NCI-H510A (cell line): ENCODE results near the gene ABHD6.
"Not testable (repeated sequence)": the region's sequence is repeated elsewhere in the genome, so short reads cannot be mapped to it uniquely, and the experiment has no call there.

Experiments
- DNase-seq: peaks from one replicate; lab custom pipeline; 2025; lab: John Stamatoyannopoulos, UW

ABHD6 gene, protein sequence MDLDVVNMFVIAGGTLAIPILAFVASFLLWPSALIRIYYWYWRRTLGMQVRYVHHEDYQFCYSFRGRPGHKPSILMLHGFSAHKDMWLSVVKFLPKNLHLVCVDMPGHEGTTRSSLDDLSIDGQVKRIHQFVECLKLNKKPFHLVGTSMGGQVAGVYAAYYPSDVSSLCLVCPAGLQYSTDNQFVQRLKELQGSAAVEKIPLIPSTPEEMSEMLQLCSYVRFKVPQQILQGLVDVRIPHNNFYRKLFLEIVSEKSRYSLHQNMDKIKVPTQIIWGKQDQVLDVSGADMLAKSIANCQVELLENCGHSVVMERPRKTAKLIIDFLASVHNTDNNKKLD

DNA sequence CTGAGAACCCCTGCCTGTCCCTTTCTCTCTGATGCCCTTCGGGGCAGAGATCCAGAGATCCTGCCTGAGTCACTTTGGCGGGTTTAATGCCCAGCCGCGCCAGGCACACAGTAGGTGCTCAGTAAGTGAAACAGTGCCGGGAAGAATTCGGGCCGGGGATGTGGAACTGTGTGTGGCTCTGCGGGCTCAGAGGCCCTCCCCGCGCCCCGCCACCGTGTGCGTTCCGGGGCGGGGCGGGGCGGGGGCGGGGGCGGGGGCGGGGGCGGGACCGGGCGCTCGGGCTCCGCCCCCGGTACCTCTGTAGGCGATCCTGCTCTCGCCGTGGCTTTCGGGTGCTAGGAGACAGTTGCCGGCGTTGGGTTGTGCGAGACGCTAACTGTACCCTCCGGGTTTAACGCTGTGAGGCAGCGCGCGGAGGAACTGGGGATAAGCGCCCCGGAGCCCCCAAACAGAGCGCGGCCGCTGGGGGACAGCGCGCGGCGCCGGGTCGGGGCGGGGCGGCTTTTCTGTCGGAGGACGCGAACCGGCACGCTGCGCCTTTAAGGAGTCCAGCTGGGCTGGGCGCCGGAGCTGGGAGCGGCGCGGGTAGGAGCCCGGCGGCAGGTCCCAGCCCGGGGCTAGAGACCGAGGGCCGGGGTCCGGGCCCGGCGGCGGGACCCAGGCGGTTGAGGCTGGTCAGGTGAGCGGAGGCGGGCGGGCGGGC, at the start of gene ABHD6:
Gene ABHD6 (plus strand): TSS at position 555 of the 703 bp plus-strand sequence. CDS start 18,795 bp downstream, outside the sequence.
- no peak for DNase-seq

DNA sequence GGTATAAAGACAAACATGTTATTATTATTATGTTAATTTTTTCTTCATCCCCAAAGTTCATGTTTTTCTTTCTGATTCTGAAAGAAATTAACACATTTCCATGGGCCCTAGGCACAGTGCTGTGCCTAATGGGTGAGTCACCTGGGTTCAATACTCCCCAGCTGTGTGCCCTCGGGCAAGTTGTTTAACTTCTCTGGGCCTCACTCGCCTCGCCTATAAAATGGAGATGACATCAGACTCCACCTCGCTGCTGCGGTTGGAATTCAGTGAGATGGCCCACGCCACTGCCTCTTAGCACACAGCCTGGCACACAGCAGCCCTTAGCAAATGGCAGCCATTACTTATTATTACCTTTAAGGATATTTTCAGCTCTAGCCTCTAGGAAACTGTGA, 49.4 kb upstream of the ABHD6 start:
- DNase-seq: no peak

DNA sequence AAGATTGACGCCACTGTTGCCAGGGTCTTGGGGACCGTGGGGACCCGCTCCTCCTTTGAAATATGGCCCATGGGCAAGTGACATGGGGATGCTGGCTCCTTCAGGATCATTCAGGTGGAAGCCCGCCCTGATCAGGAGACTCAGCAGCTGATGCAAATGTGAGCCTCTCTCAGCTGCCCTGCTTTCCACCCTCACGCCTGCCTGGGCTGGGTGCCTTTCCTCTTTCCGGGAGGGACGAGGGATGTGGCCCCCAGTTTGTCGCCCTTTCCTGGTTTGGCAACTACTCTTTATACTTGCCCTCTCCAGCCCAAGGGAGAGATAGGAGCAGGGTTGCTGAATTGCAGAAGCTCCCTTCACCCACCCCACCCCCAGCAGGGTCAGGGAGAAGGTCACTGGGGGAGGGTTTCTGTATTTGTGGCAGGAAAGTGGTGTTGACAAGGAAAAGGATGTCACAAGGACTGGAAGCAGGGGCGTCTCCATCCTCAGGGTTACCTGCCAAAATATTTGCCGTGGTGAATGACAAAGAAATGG, 48.6 kb upstream of the ABHD6 start:
- DNase-seq: no peak

DNA sequence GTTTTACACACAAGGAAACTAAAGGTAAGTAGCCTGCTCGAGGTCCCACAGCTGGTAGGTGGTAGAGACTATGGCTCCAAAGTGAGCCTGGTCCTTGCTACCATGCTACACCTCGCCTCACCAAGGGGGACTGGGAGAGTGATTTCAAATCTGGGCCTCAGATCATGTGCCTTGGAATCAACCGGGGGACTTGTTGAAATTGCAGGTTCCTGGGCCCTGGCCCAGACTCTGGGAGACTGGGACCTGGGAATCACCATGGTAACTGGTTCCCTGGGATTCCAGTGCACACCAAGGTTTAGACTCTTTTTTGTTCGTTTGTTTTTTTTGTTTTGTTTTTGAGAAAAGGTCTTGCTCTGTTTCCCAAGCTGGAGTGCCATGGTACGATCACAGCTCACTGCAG, 47.9 kb upstream of the ABHD6 start:
- no peak for DNase-seq

DNA sequence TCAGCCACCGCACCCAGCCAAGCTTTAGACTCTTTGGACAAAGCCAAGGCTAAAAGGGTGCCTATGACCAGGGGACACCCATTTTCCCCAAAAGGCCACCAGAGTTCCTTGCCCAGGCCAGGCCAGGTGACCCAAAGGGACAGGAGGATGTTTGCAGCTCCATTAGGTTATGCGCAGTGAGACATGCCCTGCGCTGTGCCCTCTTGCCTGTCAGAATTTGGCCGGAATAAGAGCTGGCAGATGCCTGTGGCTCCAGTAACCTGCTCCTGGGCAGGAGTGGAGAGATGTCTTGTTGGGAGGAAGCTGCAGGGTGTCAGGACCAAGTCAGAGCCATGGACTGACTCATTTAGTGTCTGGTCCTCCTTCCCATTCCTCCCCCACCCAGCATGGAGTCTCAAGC, 47.3 kb upstream of the ABHD6 start:
- no peak for DNase-seq

DNA sequence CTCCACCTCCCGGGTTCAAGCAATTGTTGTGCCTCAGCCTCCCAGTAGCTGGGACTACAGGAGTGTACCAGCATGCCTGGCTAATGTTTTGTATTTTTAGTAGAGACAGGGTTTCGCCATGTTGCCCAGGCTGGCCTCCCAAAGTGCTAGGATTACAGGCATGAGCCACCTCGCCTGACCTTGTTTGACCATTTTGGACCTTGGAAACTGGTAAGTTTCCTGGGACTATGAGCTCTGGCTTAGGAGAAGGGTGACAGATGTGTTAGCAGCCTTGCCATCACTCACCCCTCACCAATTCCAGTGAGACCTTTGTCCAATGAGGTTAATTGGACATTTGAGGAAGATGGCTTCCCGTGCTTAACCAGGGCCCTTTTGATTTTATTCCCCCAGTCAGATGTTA, 46.7 kb upstream of the ABHD6 start:
- DNase-seq: no peak

DNA sequence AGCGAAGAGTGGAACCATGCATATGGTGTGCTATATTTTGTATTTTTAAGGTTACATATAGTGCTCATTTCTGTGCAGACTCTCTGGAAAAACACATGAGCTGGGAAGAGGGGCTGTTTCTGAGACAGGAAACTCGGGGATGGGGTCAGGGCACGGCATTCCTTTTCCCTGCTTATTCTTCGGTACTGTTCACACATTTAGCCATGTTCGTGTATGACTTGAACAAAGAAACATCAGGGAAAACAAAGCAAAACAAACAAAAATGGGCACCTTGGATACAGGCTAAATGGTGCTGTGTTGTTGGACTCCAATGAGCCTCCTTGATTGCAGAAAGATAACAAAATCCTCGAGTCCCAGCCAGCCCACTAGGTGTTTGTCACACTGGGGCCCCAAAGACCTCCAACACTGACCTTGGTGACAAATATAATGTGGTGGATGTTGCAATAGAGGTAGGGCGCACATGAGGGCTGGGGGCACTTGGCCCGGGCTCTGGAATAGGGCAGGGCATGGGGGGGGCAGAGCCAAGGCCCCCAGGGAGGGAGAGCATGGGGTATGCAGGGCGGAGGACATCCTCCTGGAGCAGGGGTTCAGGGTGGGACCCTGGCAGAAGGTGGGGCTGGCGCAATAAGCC, 46.1 kb upstream of the ABHD6 start:
- no peak for DNase-seq

DNA sequence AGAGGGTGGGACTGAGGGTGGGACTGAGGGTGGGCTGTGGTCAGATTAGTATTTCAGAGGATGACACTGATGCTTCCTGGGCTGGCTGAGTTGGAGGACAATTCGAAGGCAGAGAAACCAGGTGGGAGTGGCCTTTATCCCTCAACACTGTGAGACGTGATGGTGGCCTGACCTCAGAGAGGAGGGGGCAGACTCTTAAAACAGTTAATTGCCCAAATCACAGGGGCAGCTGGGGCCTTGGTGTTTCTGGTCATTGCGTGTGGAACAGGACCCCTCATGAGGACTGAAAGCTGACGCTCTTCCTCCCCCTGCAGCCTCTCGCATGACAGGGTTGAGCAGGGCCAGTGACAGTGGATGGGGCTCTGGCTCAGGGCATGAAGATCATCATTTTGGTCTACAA, 45.5 kb upstream of the ABHD6 start:
- DNase-seq: no peak

DNA sequence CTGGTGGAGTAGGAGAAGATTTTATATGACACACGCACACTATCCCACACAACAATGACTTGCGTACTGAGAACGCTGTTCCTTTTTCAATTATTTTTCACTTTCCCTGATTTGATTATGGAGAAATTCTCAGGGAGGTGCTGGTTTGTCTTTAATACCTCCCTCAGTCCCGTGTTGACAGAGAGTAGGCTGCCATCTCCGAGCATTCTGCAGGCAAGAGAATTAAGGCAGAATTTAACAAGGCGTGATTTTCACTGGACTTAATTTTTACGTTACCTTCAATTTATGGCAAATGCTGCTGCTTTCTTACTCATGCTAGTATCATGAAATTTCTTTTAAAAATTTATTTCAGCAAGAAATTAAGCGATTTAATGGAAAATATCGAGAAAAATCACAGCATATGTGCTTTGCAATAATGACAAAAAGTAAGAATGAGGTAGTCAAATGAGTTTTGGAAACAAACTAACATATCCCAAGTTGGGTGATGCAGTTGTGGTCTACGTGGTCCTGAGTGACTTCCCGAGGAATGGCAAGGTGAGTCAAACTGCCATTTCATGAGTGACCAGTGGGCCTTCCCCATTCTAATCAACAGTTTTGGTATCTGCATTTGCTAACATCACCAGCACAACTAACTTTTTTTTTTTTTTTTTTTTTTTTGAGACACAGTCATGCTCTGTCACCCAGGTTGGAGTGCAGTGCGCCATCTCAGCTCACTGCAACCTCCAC, 43.7 kb upstream of the ABHD6 start:
- no peak for DNase-seq

DNA sequence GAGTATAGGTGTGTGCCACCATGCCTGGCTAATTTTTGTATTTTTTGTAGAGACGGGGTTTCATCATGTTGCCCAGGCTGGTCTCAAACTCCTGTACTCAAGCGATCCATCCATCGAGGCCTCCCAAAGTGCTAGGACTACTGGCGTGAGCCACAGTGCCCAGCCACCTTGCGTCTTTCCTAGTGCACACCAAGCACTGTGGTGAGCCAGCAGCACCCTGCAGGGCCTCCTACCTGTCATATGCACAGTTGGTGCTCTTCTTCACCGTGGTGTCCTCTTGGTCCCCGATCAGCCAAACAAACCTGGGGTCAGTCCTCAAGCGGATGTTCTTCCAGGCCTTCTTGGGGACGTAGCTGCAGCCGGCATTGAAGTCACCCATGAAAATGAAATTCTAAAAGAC, 40.0 kb upstream of the ABHD6 start:
- DNase-seq: no peak

DNA sequence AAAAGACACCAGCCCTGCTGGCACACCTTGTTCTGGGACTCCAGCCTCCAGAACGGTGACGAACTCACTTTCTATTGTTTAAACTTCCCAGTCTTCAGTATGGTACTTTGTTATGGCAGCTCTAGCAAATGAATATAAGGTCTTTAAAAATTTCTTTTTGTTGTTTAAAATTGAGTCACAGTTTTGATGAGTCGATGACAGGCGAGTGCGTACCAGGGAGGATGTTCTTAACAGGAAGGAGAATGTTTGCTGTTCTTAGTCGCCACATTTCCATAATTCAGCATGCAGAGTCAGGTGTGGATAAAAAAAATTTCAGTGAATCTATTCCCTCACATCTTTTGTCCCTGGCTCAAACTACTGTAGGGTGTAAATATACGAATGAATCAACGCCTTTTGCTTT, 39.2 kb upstream of the ABHD6 start:
- DNase-seq: no peak

DNA sequence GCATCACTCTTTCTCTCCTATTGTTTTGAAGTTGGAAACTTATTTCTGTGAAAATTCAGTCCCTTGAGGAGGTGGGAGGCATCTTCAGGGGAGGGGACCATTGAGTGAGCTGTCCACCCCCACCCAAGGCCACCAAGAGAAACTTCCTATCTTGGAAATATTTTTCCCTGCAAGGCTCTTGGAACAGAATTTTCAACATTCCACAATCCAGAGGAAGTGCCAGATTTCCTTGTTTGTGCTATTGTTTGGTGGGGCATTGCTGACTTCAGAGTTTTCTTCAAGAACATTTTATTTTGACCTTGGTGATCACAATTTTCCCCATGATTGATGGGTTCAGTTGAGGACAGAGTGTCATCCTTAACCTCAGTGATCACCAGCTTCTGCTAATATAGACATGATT, 38.8 kb upstream of the ABHD6 start:
- no peak for DNase-seq

DNA sequence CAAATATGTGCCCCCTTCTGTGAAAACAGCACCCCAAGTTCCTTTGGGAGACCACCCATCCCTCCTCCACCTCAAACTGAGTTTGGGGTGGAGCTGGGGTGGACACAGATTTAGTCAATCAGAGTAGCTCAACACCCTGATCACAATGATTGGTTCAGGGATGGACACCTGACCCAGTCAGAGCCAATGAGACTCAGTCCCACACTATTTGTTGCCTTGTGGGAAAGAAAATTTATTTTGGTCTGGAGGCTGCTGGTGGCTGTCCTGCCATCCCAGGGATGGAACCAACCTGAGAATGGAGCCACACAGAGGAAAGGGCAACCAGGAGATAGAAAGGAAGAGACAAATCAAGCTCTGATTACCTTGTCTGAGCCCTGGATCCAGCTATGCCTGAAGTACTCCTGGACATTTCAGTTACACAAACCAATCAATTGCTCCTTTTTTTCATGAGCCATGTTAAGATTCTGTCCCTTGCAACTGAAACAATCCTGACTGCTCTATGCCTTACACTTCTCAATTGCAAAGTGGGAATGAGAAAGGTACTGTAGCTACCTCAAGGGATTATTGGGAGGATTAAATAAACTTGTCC, 37.4 kb upstream of the ABHD6 start:
- no peak for DNase-seq

DNA sequence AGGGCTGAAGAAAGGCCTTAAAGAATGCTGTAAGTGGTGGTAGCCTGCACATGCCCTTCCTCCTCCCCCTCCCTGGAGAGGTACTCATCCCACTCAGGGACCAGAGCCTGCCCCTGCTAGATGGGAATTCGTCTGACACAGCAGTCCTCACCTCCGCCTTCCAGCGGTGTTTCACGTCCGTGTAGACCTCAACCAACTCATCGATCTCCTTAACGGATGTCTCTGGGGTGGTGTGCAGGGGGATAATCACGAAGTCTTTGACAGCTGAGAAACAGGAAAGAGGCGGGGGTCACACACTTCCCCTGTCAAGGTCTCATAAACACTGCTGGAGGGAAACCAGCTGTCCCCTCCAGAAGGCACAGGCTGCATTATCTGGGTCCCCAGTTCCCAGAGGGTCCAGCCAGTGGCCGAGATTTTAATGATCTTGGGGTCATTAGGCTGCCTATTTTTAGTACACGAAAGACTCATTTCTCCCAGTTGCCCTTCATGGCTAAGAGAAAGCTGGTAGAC, 36.7 kb upstream of the ABHD6 start:
- DNase-seq: no peak

DNA sequence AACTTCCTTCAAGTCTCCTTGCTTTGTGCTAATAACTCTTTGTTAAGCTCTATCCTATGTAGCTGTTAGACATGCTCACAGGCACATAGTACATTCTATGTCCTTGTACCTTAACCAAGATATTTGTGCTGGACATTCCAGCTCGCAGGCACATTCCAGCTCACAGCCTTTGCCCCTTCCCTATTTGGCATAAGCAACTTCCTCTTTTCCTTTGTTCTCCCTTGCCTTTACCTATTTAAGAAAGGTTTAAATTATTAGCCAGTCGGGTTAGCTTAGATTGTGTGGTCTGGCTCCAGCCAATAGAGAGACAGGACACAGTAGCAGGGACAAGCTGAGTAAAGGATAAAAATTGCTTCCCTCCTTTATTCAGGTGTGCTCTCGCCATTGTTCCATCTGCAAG, 36.1 kb upstream of the ABHD6 start:
- not testable (repeated sequence) for DNase-seq

DNA sequence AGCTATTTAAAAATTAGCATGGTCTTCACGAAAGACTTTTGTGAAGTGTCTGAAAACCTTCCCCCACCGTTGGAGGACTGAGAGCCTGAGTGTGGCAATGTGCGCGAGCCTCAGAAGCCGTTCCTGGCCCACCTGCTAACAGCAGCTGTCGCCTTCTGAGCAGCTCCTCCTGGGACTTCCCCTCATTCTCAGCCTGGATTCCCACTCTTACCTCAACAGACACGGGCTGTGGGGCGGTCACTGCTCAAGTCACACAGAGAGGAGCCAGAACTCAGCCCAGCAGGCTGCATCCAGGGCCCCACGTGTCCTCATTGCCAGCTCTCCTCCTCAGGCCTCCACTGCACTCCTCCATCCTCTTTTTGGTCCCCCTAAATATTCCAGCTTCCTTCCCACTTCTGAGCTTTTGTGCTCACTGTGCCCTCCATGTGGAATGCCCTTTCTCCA, 34.7 kb upstream of the ABHD6 start:
- no peak for DNase-seq

DNA sequence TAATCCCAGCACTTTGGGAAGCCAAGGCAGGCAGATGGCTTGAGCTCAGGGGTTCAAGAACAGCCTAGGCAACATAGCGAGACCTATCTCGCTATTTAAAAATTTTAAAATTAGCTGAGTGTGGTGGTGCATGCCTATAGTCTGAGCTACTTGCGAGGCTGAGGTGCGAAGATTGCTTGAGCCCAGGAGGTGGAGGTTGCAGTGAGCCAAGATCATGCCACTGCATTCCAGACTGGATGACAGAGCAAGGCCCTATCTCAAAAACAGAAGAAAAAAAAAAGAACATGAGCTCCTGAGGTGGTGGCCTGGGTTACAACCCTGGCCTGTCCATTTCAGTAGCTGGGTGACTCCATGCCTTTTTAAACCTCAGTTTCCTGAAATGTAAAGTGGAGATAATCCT, 34.1 kb upstream of the ABHD6 start:
- no peak for DNase-seq

DNA sequence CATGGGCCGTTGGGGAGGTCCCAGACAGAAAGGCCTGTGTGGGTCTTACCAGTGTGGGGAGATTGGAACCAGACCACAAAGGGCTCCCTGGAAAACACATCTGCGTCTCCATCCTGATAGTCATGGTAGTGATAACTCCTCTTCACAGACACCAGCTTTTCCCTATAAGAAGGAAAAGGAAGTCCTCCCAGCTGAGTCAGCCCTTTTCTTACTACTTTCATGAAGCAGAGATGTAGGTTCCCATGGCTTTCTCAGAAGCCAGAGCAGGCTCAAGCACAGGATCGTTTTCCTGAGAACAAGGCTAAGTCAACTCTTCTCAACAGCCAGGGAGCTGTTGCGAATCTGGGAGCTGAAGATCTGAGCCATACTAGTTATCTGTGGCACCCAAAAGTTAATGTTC, 32.9 kb upstream of the ABHD6 start:
- no peak for DNase-seq

DNA sequence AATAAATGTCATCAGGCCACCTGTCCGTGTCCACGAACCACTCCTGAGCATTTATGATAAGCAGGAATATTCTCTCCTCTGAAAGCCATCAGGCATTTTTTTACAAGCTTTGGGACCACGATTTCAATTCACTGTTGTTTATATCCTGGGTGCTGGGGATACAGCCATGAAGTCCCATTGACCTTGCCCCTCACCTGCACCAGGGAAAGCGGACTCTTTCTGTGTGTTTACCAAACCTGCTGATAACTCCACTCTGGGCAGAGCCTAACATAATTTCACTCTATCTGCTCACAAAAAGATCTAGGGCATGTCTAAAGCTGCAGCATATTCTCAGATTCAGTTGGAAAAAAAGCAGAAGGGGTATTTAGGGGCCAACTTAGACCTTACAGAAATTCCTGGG, 31.6 kb upstream of the ABHD6 start:
- no peak for DNase-seq

DNA sequence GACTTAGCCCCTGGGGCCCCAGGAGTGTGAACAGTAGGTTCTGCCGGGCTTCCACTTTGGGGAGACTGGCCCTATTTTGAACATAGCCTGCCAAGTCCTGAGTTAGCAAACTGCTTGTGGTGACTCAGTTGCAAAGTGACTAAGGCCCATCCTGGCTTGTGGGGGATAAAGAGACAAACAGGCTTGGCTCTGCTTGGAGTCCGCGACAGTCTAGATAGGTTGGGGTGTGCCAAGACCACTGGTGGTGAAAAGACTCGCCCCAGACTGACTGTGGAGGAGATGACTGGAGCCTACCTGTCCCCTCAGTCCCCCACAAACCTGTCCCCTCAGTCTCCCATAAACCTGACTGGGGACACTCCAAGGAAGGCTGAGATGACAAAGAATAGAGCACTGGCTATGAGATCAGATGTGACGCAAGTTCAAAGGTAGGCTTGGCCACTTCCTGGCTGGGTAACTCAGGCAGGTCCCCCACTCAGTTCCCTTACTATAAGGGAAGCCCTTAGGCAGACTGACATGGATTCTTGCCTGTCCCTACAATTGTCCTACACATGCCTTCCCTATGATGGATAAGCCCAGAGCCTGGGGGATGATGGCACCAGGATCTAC, 31.1 kb upstream of the ABHD6 start:
- DNase-seq: no peak

DNA sequence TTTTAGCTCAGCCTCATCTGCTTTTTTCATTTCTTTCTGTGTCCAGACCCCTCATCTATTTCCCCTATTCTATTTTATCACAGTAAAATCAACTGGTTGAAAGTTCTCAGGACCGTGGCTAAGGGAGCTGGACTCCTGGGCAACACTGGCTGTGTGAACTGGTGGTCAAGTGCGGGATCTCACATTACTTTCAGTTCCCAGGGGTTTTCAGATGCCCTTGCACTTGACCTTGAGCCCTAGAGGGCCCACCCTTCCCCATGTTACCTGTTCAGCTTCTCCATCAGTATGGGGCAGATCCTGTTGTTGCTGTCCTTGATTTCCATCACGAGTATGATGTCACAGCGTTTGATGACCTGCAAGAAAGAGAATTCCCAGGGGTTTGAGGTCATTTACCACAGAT, 29.6 kb upstream of the ABHD6 start:
- no peak for DNase-seq
